Measurements from ENCODE around the gene BBS9.

The BBS9 gene

GRCh38 chr7:33517191-33517590 is 387.8 kb downstream of the BBS9 start:
- no peak for TF ChIP-seq CTCF (IDR thresholded peaks at IDR 0.05)

- no peak for TF ChIP-seq CTCF (IDR thresholded peaks at IDR 0.05)
Observed at GRCh38 chr7:33529070-33529469, 399.7 kb downstream of the BBS9 start.

- no peak for TF ChIP-seq CTCF (IDR thresholded peaks at IDR 0.05)
Observed at GRCh38 chr7:33530664-33531063, 401.3 kb downstream of the BBS9 start.

GRCh38 chr7:33531888-33532287 is 402.5 kb downstream of the BBS9 start:
- TF ChIP-seq CTCF (IDR thresholded peaks at IDR 0.05), result no peak

GRCh38 chr7:33534833-33535232 is 405.5 kb downstream of the BBS9 start:
- TF ChIP-seq CTCF (IDR thresholded peaks at IDR 0.05), result no peak

GRCh38 chr7:33535989-33536388 is 406.6 kb downstream of the BBS9 start:
- no peak for TF ChIP-seq CTCF (IDR thresholded peaks at IDR 0.05)

GRCh38 chr7:33536398-33537103 is 407.2 kb downstream of the BBS9 start:
- TF ChIP-seq CTCF (IDR thresholded peaks at IDR 0.05), result no peak

- no peak for TF ChIP-seq CTCF (IDR thresholded peaks at IDR 0.05)
Observed at GRCh38 chr7:33537104-33537477, 407.7 kb downstream of the BBS9 start.

All from LNCAP (cell line).